ENCODE results near the gene RELT.
A peak's percentile ranks its signal among the peaks of the same experiment; 100 is the strongest.

RELT gene

GRCh38 chr11:73348838-73349237 is 27.4 kb upstream of the RELT start:
- DNase-seq = no peak

GRCh38 chr11:73349633-73350032 is 26.6 kb upstream of the RELT start:
- no peak for DNase-seq

- DNase-seq = peak; percentile 22 to 70 (median 45)
Observed at GRCh38 chr11:73350908-73351636, 25.1 kb upstream of the RELT start.

GRCh38 chr11:73353422-73353821 is 22.8 kb upstream of the RELT start:
- peak in 1 of 5 donors; percentile 72 for DNase-seq

- DNase-seq = no peak
Observed at GRCh38 chr11:73355109-73355508, 21.1 kb upstream of the RELT start.

- DNase-seq = no peak
Observed at GRCh38 chr11:73356979-73357860, 19.0 kb upstream of the RELT start.

GRCh38 chr11:73358071-73358470 is 18.1 kb upstream of the RELT start:
- DNase-seq = no peak

- no peak for DNase-seq
Observed at GRCh38 chr11:73359341-73359740, 16.9 kb upstream of the RELT start.

- peak in 1 of 5 donors; percentile 24 for DNase-seq
Observed at GRCh38 chr11:73359930-73360742, 16.1 kb upstream of the RELT start.

GRCh38 chr11:73360743-73361369 is 15.3 kb upstream of the RELT start:
- DNase-seq = no peak

- DNase-seq = no peak
Observed at GRCh38 chr11:73361953-73362776, 14.0 kb upstream of the RELT start.

GRCh38 chr11:73363147-73363546 is 13.1 kb upstream of the RELT start:
- no peak for DNase-seq

- DNase-seq = no peak
Observed at GRCh38 chr11:73365352-73366264, 10.6 kb upstream of the RELT start.

GRCh38 chr11:73366265-73366610 is 10.0 kb upstream of the RELT start:
- DNase-seq = peak in 2 of 5 donors; percentile 24 to 74

GRCh38 chr11:73366953-73367352 is 9.2 kb upstream of the RELT start:
- DNase-seq = no peak

GRCh38 chr11:73367482-73368024 is 8.6 kb upstream of the RELT start:
- DNase-seq = no peak

GRCh38 chr11:73372375-73372993 is 3.7 kb upstream of the RELT start:
- DNase-seq = no peak

- no peak for DNase-seq
Observed at GRCh38 chr11:73374151-73374550, 2.0 kb upstream of the RELT start.

- DNase-seq = no peak
Observed at GRCh38 chr11:73375830-73376159, 404 bp upstream of the RELT start.
